ENCODE results near the gene CARD8.
A peak's percentile ranks its signal among the peaks of the same experiment; 100 is the strongest.
"Not testable (repeated sequence)": the region's sequence is repeated elsewhere in the genome, so short reads cannot be mapped to it uniquely, and the experiment has no call there.

CARD8 gene

GRCh38 chr19:48255376-48256303 lies at the start of gene CARD8:
CARD8 (minus strand) TSS chr19:48255912; CDS start chr19:48241020, 14,892 bp downstream.
- peak; percentile 50 for DNase-seq (ENCODE audit: low read depth)

- DNase-seq (ENCODE audit: low read depth): no peak
Measured at GRCh38 chr19:48303866-48304265, 48.2 kb upstream of the CARD8 start.

GRCh38 chr19:48303367-48303766 lies 47.7 kb upstream of the CARD8 start:
- DNase-seq (ENCODE audit: low read depth): no peak

GRCh38 chr19:48302600-48302959 lies 46.9 kb upstream of the CARD8 start:
- DNase-seq (ENCODE audit: low read depth): no peak

GRCh38 chr19:48301886-48302599 lies 46.3 kb upstream of the CARD8 start:
- DNase-seq (ENCODE audit: low read depth): no peak

- DNase-seq (ENCODE audit: low read depth): no peak
Measured at GRCh38 chr19:48297975-48298374, 42.3 kb upstream of the CARD8 start.

GRCh38 chr19:48296963-48297734 lies 41.4 kb upstream of the CARD8 start:
- no peak for DNase-seq (ENCODE audit: low read depth)

- DNase-seq (ENCODE audit: low read depth): no peak
Measured at GRCh38 chr19:48295458-48295857, 39.7 kb upstream of the CARD8 start.

- DNase-seq (ENCODE audit: low read depth): peak; percentile 79
Measured at GRCh38 chr19:48292798-48293197, 37.1 kb upstream of the CARD8 start.

GRCh38 chr19:48291489-48291815 lies 35.7 kb upstream of the CARD8 start:
- DNase-seq (ENCODE audit: low read depth): not testable (repeated sequence)

GRCh38 chr19:48290771-48291488 lies 35.2 kb upstream of the CARD8 start:
- no peak for DNase-seq (ENCODE audit: low read depth)

- DNase-seq (ENCODE audit: low read depth): no peak
Measured at GRCh38 chr19:48290401-48290770, 34.7 kb upstream of the CARD8 start.

GRCh38 chr19:48287748-48288147 lies 32.0 kb upstream of the CARD8 start:
- no peak for DNase-seq (ENCODE audit: low read depth)

- DNase-seq (ENCODE audit: low read depth): no peak
Measured at GRCh38 chr19:48284896-48285295, 29.2 kb upstream of the CARD8 start.

GRCh38 chr19:48283908-48284307 lies 28.2 kb upstream of the CARD8 start:
- peak; percentile 96 for DNase-seq (ENCODE audit: low read depth)

GRCh38 chr19:48279747-48280146 lies 24.0 kb upstream of the CARD8 start:
- no peak for DNase-seq (ENCODE audit: low read depth)

- DNase-seq (ENCODE audit: low read depth): no peak
Measured at GRCh38 chr19:48274938-48275337, 19.2 kb upstream of the CARD8 start.

GRCh38 chr19:48274173-48274572 lies 18.5 kb upstream of the CARD8 start:
- DNase-seq (ENCODE audit: low read depth): no peak

GRCh38 chr19:48271531-48272151 lies 15.9 kb upstream of the CARD8 start:
- DNase-seq (ENCODE audit: low read depth): no peak

- DNase-seq (ENCODE audit: low read depth): not testable (repeated sequence)
Measured at GRCh38 chr19:48269617-48270026, 13.9 kb upstream of the CARD8 start.

- DNase-seq (ENCODE audit: low read depth): not testable (repeated sequence)
Measured at GRCh38 chr19:48265326-48265725, 9.6 kb upstream of the CARD8 start.

- not testable (repeated sequence) for DNase-seq (ENCODE audit: low read depth)
Measured at GRCh38 chr19:48260359-48260714, 4.6 kb upstream of the CARD8 start.

Measured in non-pigmented ciliary epithelial cell (primary cell).